ENCODE results near the gene PPP2R3B.
"Not testable (repeated sequence)": the region's sequence is repeated elsewhere in the genome, so short reads cannot be mapped to it uniquely, and the experiment has no call there.

The PPP2R3B gene

DNA sequence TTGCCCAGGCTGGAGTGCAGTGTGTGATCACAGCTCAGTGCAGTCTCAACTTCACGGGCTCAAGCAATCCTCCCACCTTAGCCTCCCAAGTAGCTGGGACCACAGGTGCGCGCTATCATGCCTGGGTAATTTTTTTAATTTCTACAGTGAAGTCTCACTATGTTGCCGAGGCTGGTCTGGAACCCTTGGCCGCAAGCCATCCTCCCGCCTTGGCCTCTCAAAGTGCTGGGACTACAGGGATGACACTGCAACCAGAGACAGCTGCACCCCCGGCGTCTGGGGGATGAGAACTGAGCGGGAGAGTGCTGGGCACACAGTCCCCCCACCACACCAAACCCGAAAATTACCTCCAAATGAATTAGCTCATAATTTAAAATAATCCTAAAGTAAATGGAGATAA is 35.0 kb downstream of the PPP2R3B start:
- no peak for DNase-seq

DNA sequence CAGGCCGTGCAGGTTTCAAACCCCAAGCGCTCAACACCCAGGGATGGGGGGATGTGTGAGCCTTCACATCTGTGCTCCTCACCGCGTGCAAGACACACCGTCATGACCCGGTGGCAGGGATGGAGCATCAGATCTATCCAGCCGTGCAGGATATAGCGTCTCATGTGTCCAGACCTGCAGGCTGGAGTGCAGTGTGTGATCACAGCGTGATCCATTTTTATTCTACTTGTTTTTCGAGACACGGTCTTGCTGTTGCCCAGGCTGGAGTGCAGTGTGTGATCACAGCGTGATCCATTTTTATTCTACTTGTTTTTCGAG is 35.4 kb downstream of the PPP2R3B start:
- DNase-seq: not testable (repeated sequence)

DNA sequence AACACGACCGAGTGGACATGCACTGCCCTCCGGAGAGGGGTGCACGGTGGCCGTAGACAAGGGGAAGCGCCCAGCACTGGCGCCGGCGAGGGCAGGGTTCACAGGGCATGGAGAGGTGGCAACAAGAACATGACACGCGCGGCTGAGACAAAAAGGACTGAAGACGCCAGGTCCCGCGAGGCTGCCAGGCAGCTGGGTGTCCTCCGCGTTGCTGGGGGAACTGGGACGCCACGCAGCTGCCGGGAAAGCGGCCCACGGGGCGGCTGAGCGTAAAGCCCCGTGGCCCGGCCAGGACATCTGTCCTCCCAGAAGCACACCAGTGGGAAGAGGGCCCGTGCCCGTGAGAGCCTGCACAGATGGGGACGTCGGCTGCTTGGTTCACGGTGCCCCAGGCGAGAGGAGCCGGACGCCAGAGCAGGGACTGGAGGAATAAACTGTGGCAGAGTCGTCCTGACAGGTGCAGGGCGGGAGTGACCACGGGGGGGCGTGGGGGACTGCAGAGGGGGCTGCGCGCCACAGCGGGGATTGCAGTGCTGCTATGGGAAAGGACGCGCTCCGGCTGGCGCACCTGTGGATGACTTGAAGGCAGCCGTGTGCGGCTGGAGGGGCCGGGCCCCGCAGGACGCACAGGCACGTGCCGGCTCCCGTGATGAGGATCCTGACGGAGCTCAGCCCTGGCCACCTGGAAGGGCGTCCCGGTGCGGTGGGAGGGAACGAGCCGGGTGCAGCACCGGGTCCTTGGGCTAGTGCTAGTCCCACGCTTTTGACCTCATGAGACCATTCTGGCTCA is 36.0 kb downstream of the PPP2R3B start:
- no peak for DNase-seq

DNA sequence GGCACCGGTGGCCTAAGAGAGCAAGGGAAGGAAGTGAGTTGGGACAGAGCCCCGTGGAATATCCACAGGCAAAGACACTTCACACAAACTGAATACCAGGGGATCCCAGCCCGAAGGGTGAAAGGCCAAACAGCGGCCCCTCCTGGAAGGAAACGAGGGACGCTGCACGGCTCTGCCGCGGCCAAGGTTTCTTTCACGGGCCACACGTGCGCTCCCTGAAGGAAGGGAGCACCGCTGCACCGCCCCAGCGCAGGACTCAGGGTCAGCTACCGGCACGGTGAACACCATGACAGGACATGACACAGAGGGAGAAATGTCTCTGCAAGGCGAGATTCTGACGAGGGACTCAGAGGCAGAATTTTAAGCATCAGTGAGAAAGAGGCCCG is 36.6 kb downstream of the PPP2R3B start:
- no peak for DNase-seq

DNA sequence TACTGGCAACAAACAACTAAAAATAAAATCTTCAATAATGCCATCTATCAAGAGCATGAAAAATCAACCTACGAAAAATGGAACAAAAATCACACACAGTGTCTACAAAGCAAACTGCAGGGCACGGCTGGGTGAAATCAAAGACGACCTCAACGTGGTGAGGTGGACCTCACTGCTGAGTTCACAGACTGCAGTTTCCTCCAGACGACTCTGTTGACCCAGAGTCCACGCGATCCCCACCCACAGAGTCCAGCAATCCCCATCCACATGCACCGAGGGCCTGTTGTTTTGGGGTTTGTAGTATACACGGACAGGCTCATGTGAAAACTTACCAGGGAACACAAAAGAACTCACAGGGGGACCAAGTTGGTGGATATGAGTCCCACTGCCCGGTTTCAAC is 37.0 kb downstream of the PPP2R3B start:
- DNase-seq: no peak

DNA sequence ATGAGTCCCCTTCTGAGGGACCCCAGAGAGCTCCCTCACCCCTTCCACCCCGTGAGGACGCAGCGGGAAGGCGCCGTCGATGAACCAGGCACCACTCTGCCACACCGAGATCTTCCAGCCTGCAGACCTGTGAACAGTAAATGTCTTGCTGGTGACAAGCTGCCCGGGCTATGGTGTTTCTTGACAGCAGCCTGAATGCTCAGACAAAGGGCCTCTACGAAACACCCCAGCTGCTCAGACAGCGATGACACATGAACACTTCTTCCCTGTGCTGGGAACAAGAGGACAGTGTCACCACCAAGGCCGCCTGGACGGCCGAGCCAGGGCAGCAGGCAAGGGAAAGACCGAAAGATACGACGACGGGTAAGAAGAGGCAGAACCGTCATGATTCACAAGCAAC is 37.5 kb downstream of the PPP2R3B start:
- DNase-seq: no peak

DNA sequence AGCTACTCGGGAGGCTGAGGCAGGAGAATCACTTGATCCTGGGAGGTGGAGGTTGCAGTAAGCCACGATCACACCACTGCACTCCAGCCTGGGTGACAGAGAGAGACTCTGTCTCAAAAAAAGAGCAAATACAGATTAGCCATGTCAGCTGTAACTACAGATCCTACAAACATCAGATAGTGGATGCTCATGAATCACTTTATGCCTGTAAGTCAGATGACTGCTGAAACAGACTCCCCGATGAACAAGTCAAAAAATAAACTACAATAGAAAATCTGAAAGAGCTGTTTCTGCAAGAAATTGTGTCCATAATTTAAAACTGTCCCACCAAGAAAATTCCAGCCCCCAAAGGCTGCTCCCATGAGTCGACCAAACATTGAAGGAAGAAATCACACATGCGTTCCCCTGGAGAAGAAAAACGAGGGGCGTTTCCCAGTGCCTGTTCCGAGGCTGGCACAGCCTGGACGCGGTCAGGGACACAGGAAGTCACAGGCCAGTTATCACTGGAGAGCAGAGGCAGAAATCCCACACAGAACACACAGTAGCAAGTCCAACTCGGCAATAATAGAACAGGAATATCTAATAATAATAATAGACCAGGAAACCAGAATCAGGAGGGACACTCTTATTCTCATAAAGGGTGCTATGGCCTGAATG is 38.1 kb downstream of the PPP2R3B start:
- no peak for DNase-seq

DNA sequence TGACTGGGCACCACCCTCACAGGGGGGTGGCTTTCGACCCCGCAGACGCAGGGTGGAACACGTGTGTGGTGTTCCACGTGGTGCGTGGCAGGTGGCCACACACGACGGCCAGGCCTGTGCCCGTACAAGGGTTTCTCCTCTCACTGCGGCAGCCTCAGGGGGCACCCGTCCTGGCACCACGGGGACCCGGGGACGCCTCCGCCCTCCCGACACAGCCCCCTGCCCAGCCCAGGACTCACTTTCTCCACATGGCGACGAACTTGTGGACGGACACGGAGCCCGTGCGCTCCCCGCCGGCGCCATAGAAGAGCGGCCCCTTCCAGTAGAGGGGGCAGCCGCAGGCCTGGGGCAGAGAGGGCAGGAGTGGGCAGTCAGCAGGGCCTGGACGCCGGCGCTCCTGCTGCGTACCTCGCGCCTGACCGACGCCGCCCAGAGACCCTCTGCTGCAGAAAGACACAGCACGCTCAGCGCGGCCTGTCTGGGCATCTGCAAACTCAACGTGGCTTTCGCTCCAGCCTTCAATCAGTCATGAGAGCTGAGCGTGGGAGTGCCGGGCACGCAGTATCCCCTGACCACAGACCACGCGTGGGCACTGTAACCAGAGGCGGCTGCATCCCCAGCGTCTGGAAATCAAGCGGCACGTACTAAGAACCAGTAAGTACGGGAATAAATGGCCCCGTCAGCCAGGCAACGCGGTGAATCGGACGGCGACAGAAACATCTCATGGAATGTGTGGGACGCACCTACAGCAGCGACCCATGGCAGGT is 39.2 kb downstream of the PPP2R3B start:
- DNase-seq: no peak

DNA sequence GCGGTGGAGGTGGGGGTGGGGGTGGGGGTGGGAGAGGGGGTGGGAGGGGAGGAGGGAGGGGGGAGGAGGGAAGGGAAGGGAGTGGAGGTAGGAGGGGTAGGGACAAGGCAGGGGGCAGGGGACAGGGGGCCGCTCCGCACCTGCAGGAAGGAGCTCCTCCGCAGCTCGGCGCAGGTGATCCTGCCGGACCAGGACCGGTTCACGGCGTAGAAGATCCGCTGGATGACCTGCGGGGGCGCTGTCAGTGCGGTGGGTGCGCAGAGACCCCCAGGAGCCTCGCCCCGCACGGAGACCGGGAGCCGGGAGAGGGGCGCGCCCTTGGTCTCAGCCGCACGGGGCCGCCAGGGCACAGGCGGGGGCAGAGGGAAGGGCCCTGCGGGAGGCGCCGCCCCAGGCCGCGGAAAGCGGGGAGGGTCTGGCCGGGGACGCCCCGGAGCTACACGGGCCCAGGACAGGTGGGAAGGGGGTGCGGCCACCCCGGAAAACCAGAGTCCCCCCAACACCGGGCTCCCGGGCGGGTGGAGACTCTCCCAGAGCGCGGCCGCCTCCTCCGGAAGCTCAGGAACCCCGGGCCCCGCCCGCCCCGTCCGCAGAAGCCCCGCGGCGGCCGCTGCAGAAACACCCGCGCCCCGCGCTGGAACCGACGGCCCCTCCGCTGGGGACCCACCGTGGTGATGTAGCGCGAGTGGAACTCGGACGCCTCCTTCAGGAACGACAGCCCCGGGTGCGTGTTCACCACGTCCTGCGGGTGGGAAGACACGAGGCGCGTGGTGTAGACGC is 40.5 kb downstream of the PPP2R3B start:
- no peak for DNase-seq

DNA sequence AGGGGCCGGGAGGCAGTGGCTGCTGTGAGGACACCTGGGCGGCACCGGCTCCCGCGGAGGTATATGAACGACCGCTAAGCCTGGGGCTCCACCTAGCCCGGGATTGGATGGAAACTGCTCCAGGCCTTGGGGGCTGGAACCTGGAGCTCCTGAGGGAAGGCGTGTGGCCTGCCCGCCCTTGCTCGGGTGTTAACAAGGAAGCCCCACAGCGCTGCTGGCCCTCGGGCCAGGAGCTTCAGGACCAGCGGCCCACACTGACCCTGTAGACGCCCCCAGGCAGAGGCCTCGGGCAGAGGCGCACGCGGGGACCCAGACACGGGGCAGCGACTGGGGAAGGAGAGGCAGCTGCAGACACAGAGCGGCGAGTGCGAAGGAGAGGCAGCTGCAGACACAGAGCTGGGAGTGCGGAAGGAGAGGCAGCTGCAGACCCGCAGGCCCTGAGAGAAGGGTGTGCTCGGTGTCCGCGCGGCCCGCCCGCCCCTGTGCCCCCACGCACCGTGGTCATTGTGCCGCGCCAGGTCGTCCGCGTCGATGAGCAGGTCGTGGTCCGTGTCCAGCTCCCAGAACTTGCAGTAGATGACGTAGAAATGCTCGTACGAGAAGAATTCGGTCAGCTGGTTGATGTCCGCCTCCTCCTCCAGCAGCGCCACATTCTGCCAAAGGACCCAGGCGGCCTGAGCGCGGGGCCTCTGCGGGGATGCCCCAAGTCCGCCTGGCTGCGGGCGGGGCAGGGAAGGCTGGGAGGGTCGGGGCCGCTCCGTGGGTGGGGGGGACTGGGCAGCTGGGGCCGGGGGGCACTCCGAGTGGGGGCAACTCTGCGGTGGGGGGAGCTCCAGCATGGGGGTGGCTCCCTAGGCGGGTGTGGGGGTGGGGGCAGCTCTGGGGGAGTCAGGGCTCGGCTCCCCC is 41.4 kb downstream of the PPP2R3B start:
- DNase-seq: no peak

DNA sequence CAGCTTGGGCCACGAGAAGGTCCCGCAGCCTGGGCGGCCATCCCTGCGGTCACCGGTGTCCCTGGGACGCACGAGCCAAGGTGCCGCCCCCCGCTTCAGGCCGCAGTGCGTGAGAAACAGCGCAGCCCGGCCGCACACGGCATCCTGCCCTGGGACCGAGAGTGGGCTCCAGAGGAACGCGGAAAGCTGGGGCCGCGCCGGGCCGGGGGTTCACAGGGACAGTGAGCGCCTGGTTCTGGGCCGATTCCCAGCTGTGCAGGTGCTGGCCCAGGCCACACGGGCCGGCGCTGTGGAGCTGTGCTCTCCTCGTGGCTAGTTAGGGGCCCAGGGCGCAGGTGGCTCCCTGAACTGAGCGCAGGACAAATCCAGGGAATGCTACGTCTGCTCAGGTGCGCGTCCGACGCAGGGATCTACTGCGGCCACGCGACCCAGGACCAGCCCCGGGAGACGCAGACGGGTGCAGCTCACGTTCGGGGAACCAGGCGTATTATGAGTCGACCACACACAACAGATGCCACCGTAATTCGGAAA is 42.3 kb downstream of the PPP2R3B start:
- no peak for DNase-seq

DNA sequence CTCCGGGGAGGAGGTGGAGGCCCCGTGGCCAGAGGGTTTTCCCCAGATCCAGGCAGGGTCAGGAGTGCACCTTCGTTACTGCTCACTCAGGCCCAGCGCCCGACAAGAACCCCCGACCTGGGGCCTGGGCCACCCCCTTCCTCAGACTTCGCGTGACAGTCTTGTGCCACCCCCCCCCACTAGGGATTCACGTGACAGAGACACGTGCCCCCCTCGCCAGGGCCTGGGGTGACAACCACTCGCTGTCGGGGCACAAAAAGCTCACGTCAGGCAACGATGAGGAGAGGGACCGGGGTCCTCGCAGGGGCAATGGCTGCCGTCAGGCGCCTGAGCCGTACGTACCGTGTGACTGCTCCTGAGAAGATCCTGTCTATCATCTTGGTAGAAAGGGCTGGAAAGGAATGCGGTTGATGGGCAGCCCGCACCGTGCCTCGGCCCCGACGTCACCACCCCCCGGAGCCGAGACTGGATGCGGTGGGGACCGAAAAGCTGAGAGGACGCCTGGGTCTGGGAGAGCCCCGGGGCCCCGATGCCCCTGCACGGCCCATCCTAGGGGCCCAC is 45.1 kb downstream of the PPP2R3B start:
- no peak for DNase-seq

DNA sequence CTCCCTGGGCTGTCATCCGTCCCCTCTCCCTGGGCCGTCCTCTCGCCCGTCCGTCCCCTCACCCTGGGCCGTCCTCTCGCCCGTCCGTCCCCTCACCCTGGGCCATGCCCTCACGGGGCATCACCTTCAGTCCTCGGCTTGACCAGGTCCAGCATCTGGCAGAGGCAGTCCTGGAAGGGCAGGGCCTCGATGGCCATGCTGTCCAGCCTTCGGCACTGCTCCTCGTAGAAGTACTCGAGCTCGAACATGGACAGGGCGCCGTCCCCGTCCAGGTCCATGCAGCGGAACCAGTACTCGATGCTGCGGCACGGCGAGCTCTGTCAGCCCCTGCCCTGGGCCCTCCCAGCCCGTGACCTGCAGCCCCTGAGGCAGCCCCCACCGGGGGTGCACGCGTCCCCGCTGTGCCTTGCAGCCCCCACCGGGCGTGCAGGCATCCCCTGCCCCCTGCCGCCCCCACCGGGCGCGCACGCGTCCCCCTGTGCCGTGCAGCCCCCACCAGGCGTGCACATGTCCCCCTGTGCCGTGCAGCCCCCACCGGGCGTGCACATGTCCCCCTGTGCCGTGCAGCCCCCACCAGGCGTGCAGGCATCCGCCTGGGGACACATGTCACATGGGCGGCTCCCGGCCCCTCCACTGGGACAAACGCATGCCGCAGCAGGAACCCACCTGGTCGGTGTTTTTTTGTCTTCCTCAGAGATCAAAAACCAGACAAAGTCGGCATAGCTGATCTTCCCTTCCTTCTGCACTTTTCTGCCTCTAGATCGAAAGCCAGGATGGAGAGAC is 45.9 kb downstream of the PPP2R3B start:
- no peak for DNase-seq

DNA sequence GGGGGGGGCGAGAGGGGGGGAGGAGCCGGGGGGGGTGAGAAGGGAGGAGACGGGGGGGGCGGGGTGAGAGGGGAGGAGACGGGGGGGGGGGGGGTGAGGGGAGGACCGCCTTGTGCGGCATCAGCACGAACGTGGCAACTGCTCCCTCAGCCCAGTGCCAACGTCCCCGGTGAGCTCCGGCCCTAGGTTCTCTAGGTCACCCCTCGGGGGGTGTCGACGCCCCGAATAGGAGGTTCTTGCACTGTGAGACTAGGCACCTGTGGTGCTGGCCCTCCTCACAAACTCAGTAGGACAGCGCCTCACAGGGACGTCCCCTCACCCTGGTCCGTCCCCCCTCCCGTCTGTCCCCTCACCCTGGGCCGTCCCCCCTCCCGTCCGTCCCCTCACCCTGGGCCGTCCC is 46.6 kb downstream of the PPP2R3B start:
- no peak for DNase-seq

DNA sequence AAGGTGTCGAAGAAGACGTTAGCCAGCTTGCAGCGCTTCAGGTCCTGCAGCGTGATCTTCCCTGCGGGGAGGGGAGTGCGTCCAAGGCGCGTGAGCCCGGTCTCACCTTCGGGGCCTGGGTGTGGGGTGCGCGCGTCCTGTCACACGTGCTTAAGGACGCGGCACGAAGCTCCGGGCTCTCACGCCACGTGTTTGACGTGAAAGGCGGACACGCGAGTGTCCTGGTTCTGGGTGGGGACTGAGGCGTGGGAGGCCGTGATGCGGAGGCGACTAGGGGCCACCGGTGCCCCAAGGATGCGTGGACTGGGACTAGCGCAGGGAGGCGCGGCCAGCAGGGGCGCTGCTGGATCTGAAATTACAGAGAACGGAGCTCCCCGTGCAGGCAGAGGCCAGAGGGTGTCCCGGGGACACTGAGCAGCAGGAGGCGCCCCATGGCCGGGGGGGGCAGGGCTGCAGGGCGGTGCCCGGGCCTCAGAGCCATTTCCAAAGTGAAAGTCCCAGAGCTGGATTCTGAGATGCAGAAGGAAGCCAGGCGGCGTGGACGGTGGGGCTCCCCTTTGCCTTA is 47.8 kb downstream of the PPP2R3B start:
- DNase-seq: no peak

DNA sequence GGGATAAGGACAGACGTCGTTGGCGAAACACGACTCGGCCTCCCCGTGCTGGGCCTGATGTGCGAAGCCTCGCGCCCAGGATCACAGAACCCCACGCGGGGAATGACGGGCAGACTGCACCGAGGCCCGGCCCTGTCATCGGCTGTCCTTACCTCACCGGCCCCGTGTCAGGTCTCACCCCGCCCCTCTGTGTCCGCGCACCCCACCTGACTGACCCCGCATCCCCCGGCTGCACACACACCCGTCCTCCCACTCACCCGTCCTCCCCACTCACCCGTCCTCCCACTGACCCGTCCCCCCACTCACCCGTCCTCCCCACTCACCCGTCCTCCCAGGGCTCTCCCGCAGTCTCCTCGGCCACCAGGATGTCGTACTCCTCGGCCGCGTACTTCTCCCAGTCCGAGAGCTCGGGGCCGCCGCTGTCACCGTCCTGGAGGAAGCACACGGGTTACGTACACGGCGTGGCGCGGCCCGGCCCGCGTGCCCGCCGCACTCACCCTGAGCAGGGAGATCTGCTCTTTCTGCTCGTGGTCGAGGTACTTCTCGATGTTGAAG is 48.3 kb downstream of the PPP2R3B start:
- DNase-seq: no peak

DNA sequence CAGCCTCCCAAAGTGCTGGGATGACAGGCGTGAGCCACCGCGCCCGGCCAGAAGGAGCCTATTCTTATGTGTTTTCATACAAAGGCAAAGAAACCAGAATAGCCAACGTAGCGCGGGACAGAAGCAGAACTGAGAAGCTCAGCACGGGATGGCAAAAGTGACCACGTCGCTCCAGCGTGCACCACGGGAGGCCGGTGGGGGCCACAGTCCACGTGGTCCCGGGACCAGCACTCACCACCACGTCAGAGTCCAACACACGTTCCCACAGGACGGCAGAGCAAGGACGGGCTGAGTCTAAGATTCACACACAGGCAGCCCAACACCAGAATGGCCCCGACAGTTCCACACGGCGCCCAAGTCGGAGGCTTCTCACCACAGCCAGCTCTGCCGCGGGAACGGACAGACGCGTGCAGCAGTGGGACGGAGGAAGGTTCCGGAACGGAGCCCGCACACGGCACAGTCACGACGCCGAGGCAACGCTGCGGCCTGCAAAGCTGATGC is 49.3 kb downstream of the PPP2R3B start:
- no peak for DNase-seq

DNA sequence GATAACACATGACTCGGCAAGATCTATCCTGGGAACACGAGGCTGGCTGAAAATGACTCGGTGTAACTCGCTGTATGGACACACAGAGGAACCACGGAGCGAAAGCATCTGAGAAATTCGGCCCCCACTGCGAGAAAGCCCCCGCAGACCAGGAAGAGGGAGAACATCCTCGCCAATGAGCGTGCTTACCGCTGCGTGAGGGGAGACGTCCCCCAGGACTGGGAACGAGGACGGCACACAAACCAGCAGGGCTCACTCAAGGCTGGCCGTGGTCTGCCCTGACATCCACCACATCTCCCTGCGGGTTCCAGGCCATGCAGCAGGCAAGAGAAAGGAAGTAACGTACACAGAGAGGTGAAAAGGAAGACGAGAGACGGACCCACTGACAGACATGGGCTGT is 50.5 kb downstream of the PPP2R3B start:
- no peak for DNase-seq

DNA sequence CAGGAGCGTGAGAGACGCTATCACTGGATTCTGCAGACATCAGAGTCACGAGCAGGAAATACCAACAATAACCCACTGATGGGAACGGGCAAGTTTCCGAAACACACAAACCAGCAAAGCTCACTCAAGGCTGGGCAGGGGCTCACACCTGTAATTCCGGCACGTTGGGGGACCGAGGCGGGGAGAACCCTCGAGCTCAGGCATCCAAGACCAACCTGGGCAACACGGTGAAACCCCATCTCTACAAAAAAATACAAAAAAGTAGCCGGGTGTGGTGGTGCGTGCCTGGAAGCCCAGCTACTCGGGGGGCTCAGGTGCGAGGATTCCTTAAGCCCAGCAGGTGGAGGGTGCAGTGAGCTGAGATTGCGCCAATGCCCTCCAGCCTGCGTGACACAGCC is 51.0 kb downstream of the PPP2R3B start:
- no peak for DNase-seq
